PFSK-1 (cell line): Measurements from ENCODE around the gene DEFB114.

Experiments
- POLR2AphosphoS5 ChIP-seq: IDR thresholded peaks from 2 replicates; pipeline ENCODE4 v1.6.1; 2012; ENCODE audit warnings: low read depth, mild to moderate bottlenecking, control low read depth, low read length, moderate library complexity
- TF ChIP-seq, protein P1 (sequence below), 2 experiments: IDR thresholded peaks; 2 replicates each; pipeline versions ENCODE4 v1.6.1 to v1.8.0; 2011 to 2012; ENCODE audit warnings: low read depth in 2 of 2, low read length in 2 of 2, control low read depth in 1 of 2, inconsistent platforms in 1 of 2, mild to moderate bottlenecking in 1 of 2, moderate library complexity in 1 of 2; ENCODE audit not compliant: insufficient read depth in 1 of 2

DNA sequence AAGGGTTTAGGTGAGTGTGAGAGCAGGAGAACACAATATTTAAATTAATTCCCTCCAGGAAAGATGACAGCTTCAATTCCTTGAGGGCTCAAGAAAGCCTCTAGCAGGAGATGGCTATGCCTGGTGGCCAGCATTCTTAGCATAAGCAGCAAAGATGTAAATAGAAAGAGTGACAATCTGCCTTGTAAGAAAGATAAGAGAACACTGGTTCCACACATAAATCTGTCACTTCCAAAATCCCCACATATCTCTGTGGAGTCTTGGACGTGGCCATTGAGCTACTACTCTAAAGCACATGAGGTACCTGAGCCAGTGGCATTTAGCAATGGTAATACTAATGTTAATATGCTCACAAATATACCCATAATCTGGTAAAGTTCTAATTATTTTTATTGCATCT, 29.2 kb downstream of the DEFB114 start:
- no peak for TF ChIP-seq POLR2AphosphoS5
- TF ChIP-seq, protein P1, sequence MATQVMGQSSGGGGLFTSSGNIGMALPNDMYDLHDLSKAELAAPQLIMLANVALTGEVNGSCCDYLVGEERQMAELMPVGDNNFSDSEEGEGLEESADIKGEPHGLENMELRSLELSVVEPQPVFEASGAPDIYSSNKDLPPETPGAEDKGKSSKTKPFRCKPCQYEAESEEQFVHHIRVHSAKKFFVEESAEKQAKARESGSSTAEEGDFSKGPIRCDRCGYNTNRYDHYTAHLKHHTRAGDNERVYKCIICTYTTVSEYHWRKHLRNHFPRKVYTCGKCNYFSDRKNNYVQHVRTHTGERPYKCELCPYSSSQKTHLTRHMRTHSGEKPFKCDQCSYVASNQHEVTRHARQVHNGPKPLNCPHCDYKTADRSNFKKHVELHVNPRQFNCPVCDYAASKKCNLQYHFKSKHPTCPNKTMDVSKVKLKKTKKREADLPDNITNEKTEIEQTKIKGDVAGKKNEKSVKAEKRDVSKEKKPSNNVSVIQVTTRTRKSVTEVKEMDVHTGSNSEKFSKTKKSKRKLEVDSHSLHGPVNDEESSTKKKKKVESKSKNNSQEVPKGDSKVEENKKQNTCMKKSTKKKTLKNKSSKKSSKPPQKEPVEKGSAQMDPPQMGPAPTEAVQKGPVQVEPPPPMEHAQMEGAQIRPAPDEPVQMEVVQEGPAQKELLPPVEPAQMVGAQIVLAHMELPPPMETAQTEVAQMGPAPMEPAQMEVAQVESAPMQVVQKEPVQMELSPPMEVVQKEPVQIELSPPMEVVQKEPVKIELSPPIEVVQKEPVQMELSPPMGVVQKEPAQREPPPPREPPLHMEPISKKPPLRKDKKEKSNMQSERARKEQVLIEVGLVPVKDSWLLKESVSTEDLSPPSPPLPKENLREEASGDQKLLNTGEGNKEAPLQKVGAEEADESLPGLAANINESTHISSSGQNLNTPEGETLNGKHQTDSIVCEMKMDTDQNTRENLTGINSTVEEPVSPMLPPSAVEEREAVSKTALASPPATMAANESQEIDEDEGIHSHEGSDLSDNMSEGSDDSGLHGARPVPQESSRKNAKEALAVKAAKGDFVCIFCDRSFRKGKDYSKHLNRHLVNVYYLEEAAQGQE (IDR thresholded peaks at IDR 0.05; ENCODE audit: insufficient read depth in 1 of 2, low read depth in 2 of 2, low read length in 2 of 2), result no peak
